Colonic mucosa (tissue), 4 donors: ENCODE results near the gene ZNF573. TPM values are rescaled to one million over a fixed set of nuclear protein-coding genes. Genes with fewer than 3 reads are reported as not detected.
A peak's percentile ranks its signal among the peaks of the same experiment; 100 is the strongest.
"Not testable (repeated sequence)": the region's sequence is repeated elsewhere in the genome, so short reads cannot be mapped to it uniquely, and the experiment has no call there.

ENCODE experiments used
- DNase-seq: peaks from one replicate; pipeline ENCODE4 v3.0.0-alpha.2; 2020
- H3K27ac ChIP-seq: fragments of 200-600 bp; one replicate; pipeline ENCODE4 v1.8.0; 2021
- H3K27me3 ChIP-seq: fragments of 200-600 bp; one replicate; pipeline ENCODE4 v1.8.0; 2021
- H3K36me3 ChIP-seq: fragments of 200-600 bp; one replicate; pipeline ENCODE4 v1.8.0; 2021
- H3K4me1 ChIP-seq: fragments of 200-600 bp; one replicate; pipeline ENCODE4 v1.8.0; 2021; ENCODE audit warnings: mild to moderate bottlenecking
- H3K4me3 ChIP-seq: fragments of 200-600 bp; one replicate; pipeline ENCODE4 v1.8.0; 2021
- H3K9ac ChIP-seq, 2 donors: one replicate each; pipeline ENCODE4 v1.7.0; 2013; ENCODE audit warnings: control low read depth in 2 of 2, low read depth in 2 of 2, low read length in 2 of 2
- H3K9me3 ChIP-seq: fragments of 200-600 bp; one replicate; pipeline ENCODE4 v1.8.0; 2021
- intact Hi-C: fragments of 100-400 bp; cut with DNase I; formaldehyde crosslinking; loops from one replicate; pipeline ENCODE4 v1.14.1; 2022
- total RNA-seq, 2 donors: library from RNA; stranded (reverse); fragmentation: NEBNext Ultra II Directional in 1 of 2; extraction: Animal tissue kit (Norgen Biotek cat#: 25700) in 1 of 2; gene quantifications; one replicate each; pipeline ENCODE4 v1.2.1, GENCODE V29; 2021
- TF ChIP-seq, protein P1 (sequence below): fragments of 200-600 bp; IDR thresholded peaks from one replicate; pipeline ENCODE4 v1.8.0; 2022; ENCODE audit warnings: antibody characterized with exemption, mild to moderate bottlenecking
- donor health status: healthy.
- donor health status: DM: no; HTN: no; CAD: no.
- donor health status: DM: no; HTN: no; CAD: no.

ZNF573 gene
- total RNA-seq, 2 donors from 2014 or later, result 3.6 to 5.5 TPM

- Histone ChIP-seq H3K9ac (no peak overlapping the region), H3K36me3 (no peaks in the 10 kb centered on the region), H3K4me1 (no peaks in the 10 kb centered on the region), H3K9me3 (no peaks in the 10 kb centered on the region), H3K27me3 (no peaks in the 10 kb centered on the region), H3K27ac (no peak overlapping the region), H3K4me3 (no peak overlapping the region)
- TF ChIP-seq, protein P1, sequence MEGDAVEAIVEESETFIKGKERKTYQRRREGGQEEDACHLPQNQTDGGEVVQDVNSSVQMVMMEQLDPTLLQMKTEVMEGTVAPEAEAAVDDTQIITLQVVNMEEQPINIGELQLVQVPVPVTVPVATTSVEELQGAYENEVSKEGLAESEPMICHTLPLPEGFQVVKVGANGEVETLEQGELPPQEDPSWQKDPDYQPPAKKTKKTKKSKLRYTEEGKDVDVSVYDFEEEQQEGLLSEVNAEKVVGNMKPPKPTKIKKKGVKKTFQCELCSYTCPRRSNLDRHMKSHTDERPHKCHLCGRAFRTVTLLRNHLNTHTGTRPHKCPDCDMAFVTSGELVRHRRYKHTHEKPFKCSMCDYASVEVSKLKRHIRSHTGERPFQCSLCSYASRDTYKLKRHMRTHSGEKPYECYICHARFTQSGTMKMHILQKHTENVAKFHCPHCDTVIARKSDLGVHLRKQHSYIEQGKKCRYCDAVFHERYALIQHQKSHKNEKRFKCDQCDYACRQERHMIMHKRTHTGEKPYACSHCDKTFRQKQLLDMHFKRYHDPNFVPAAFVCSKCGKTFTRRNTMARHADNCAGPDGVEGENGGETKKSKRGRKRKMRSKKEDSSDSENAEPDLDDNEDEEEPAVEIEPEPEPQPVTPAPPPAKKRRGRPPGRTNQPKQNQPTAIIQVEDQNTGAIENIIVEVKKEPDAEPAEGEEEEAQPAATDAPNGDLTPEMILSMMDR, result no peak
- intact Hi-C loops, result no loop called here
- DNase-seq, result no peak
Observed at GRCh38 chr19:37803249-37803840, 24.0 kb upstream of the ZNF573 start.

- H3K9ac ChIP-seq, result no peak overlapping the region
- DNase-seq, result no peak
- intact Hi-C loops, result no loop called here
- H3K9me3 ChIP-seq, result no peaks in the 10 kb centered on the region
- TF ChIP-seq, protein P1, result no peak
- no peaks in the 10 kb centered on the region for H3K27me3 ChIP-seq
- no peaks in the 10 kb centered on the region for H3K4me1 ChIP-seq
- no peak overlapping the region for H3K4me3 ChIP-seq
- no peaks in the 10 kb centered on the region for H3K36me3 ChIP-seq
- no peak overlapping the region for H3K27ac ChIP-seq
Observed at GRCh38 chr19:37790244-37790925, 11.0 kb upstream of the ZNF573 start.

- Histone ChIP-seq H3K9ac (peak overlapping the region; percentile 63 to 95), H3K36me3 (no peaks in the 10 kb centered on the region), H3K4me1 (peaks cover 4% of the 10 kb centered on the region), H3K27me3 (no peaks in the 10 kb centered on the region), H3K9me3 (no peaks in the 10 kb centered on the region), H3K27ac (peak overlapping the region; percentile 79), H3K4me3 (peak overlapping the region; percentile 82)
- DNase-seq, result no peak
- TF ChIP-seq, protein P1, result no peak
- intact Hi-C loops, result no loop called here
Observed at GRCh38 chr19:37778613-37779126, 716 bp downstream of the ZNF573 start.

- DNase-seq, result no peak
- Histone ChIP-seq H3K9ac (no peak overlapping the region), H3K4me3 (no peak overlapping the region), H3K27ac (no peak overlapping the region), H3K4me1 (no peaks in the 10 kb centered on the region), H3K27me3 (no peaks in the 10 kb centered on the region), H3K9me3 (no peaks in the 10 kb centered on the region), H3K36me3 (no peaks in the 10 kb centered on the region)
- intact Hi-C loops, result no loop called here
- TF ChIP-seq, protein P1, result no peak
Observed at GRCh38 chr19:37770985-37771384, 8.4 kb downstream of the ZNF573 start.

GRCh38 chr19:37763488-37763887 is 15.9 kb downstream of the ZNF573 start:
- Histone ChIP-seq H3K4me3 (no peak overlapping the region), H3K27ac (no peak overlapping the region), H3K27me3 (no peaks in the 10 kb centered on the region), H3K9me3 (no peaks in the 10 kb centered on the region), H3K36me3 (no peaks in the 10 kb centered on the region), H3K9ac (no peak overlapping the region), H3K4me1 (no peaks in the 10 kb centered on the region)
- intact Hi-C loops, result no loop called here
- TF ChIP-seq, protein P1, result no peak
- no peak for DNase-seq

DNA sequence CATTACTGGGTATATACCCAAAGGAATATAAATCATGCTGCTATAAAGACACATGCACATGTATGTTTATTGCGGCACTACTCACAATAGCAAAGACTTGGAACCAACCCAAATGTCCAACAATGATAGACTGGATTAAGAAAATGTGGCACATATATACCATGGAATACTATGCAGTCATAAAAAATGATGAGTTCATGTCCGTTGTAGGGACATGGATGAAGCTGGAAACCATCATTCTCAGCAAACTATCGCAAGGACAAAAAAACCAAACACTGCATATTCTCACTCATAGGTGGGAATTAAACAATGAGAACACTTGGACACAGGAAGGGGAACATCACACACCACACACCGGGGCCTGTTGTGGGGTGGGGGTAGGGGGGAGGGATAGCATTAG is 21.7 kb downstream of the ZNF573 start:
- intact Hi-C loops, H3K9me3 ChIP-seq, H3K9ac ChIP-seq, H3K36me3 ChIP-seq, DNase-seq, H3K4me3 ChIP-seq, H3K4me1 ChIP-seq, H3K27ac ChIP-seq, H3K27me3 ChIP-seq: not testable (repeated sequence)
